HepG2 (cell line): Measurements from ENCODE around the gene TENM3.

Experiments
- CTCF ChIP-seq: sonication (generic); formaldehyde crosslinking; IDR thresholded peaks from 2 replicates; pipeline ENCODE4 v1.5.0; 2020; ENCODE audit warnings: mild to moderate bottlenecking, missing genetic modification reagents, moderate library complexity
- ELF3 ChIP-seq: IDR thresholded peaks from 2 replicates; pipeline ENCODE4 v1.6.1; 2016; ENCODE audit warnings: missing genetic modification reagents, missing compliant biosample characterization
- MTF2 ChIP-seq: sonication (generic); formaldehyde crosslinking; IDR thresholded peaks from 2 replicates; pipeline ENCODE4 v1.5.0; 2020; ENCODE audit warnings: missing genetic modification reagents, borderline replicate concordance
- TF ChIP-seq, protein P1 (sequence below): IDR thresholded peaks from 2 replicates; pipeline ENCODE4 v1.6.1; 2016; ENCODE audit warnings: low read depth, control low read depth
- TF ChIP-seq, protein P2 (sequence below): sonication (generic); formaldehyde crosslinking; IDR thresholded peaks from 2 replicates; pipeline ENCODE4 v1.4.0; 2020; ENCODE audit warnings: missing genetic modification reagents, borderline replicate concordance

DNA sequence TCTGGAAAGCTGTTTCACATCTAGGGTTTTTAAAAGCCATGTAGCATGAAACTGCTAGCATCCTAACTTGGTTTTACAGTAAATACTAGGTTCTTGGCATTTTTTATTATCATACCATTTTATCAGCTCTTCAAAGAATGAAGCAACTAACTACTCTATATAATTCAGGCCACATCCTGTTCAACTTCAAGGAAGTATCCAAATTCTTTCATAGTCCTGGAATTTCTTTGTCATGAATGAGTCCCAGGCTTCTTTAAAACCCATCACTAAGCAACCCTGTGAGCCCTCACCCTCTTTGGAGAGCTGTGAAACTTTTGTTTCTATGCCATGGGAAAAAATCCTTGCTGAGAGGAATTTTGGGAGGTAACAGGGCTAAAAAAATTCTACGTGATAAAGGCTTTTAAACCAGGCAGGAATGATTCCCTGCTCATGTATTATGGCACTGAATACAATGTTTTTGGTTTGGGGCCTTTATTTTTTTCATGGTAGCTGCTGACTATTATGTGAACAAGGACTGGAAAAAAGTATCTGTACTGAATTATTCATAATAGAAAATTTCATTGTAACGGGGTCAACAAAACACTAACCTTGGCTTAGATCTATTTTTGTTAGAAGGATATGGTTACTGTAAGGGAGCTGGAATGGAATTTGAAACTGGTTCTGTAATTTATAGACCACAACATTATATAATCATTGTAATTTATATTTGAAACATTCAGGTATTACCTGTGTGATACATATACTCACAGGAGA is 509.1 kb downstream of the TENM3 start:
- TF ChIP-seq MTF2 (CRISPR knock-in tag) (no peak), CTCF (no peak), ELF3 (CRISPR knock-in tag) (no peak)
- TF ChIP-seq, protein P1, sequence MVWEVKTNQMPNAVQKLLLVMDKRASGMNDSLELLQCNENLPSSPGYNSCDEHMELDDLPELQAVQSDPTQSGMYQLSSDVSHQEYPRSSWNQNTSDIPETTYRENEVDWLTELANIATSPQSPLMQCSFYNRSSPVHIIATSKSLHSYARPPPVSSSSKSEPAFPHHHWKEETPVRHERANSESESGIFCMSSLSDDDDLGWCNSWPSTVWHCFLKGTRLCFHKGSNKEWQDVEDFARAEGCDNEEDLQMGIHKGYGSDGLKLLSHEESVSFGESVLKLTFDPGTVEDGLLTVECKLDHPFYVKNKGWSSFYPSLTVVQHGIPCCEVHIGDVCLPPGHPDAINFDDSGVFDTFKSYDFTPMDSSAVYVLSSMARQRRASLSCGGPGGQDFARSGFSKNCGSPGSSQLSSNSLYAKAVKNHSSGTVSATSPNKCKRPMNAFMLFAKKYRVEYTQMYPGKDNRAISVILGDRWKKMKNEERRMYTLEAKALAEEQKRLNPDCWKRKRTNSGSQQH: no peak
- TF ChIP-seq, protein P2, sequence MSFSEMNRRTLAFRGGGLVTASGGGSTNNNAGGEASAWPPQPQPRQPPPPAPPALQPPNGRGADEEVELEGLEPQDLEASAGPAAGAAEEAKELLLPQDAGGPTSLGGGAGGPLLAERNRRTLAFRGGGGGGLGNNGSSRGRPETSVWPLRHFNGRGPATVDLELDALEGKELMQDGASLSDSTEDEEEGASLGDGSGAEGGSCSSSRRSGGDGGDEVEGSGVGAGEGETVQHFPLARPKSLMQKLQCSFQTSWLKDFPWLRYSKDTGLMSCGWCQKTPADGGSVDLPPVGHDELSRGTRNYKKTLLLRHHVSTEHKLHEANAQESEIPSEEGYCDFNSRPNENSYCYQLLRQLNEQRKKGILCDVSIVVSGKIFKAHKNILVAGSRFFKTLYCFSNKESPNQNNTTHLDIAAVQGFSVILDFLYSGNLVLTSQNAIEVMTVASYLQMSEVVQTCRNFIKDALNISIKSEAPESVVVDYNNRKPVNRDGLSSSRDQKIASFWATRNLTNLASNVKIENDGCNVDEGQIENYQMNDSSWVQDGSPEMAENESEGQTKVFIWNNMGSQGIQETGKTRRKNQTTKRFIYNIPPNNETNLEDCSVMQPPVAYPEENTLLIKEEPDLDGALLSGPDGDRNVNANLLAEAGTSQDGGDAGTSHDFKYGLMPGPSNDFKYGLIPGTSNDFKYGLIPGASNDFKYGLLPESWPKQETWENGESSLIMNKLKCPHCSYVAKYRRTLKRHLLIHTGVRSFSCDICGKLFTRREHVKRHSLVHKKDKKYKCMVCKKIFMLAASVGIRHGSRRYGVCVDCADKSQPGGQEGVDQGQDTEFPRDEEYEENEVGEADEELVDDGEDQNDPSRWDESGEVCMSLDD (CRISPR knock-in tag): no peak
